GM18858 (cell line): ENCODE measurements around the gene MED4.

ENCODE experiments used
- ATAC-seq: cut with Tn5 transposase; IDR thresholded peaks from one replicate; pipeline ENCODE4 v1.9.1; 2021; ENCODE audit not compliant: unreplicated experiment

The MED4 gene

DNA sequence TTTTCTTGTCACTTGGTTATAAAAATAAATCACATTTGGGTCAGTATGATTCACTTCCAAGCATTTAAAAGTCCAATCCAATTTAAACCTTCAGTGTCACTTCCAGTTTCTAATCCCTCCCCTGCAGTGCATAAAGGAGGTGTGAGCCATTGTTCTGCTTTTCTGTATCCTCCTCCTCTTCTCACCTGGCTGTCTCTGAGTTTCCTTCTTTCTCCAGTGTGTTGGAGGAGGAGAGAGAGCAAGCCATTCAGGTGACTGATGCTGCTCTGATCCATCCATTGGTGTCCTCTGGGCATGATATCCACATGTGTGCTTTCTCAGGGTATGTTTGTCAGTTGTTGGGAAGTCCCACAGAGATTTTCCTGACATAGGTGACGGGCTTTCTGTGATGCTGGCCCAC is 56.1 kb downstream of the MED4 start:
- no peak for ATAC-seq

DNA sequence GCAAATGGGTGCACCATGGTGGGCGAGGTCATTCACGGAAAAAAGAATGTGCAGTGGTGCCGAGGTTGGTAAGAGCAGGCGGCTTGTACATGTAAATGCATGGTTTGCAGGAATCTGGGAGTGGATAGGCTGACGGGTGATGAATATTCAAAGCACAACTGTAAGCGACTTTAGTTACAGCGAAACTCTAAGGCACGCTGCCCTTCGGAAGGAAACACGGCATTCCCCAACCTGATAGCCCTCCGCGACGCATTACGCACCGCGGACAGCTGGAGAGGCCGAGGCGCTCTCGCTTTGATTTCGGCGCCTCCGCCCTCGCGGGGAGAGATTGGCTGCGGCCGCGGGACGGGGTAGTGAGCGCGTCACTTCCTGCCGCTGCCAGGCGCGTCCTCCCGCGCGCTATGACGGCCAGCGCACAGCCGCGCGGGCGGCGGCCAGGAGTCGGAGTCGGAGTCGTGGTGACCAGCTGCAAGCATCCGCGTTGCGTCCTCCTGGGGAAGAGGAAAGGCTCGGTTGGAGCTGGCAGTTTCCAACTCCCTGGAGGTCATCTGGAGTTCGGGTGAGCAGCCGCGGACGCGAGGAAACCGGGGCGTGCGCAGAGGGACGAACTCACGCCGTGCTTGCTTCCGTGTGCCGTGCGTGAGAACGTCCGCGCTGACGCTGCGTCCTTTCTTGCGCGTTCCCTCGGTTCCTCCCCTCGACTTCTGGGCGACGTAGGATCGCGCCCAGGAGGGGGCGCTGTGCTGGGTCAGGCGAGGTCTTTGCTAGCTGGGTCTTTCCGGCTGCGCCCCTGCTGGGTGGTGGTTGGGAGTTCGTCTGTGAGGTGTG is 57.3 kb downstream of the MED4 start, which contains the start of gene NUDT15:
Gene NUDT15, plus strand, starts transcription at position 381 of the 828 bp plus-strand sequence. Its CDS starts 21 bp downstream, at position 402.
- peak; percentile 83 for ATAC-seq

DNA sequence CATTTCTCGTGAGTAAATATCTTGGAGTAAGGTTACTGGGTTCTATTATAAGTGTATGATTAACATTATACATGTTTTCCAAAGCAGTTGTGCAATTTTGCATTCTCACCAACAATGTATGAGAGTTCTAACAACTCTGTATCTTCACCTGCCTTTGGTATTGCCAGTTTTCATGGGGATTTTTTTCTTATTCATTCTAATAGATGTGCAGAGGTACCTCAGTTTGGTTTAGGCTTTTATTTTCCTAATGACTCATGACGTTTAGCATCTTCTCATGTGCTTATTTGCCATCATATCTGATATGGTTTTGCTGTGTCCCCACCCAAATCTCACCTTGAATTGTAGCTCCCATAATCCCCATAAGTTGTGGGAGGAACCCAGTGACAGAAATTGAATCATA is 65.0 kb downstream of the MED4 start:
- ATAC-seq = no peak

DNA sequence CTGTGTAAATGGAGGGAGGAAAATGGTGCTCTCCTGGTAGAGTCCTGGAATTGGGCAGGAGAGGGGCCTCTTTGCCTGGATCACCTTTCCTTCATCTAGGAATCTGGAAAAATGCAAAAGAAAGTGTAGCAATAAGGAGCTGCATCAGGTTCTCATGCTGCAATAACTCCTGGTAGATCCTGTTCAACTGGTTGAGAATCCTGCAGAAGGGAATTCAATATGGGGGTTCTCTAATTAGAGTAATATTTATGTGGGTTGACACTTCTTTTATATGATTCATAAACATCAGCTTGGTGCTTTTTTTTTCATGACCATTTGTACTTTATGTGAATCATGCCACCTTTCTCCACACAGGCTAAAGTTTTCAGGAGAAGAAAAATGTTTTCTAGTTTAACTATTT is 66.8 kb downstream of the MED4 start:
- ATAC-seq = no peak
